HepG2 (cell line): ENCODE measurements around the gene CPS1. TPM values are rescaled to one million over a fixed set of nuclear protein-coding genes. Genes with fewer than 3 reads are reported as not detected.

Experiments used
- CBX2 ChIP-seq, 2 experiments: fragments of 200-600 bp in 1 of 2; sonication (generic); formaldehyde crosslinking in 1 of 2; IDR thresholded peaks; 2 replicates each; pipeline versions ENCODE4 v1.7.0 to v1.8.1; 2018 to 2022; ENCODE audit warnings: low read depth in 2 of 2, low read length in 1 of 2, mild to moderate bottlenecking in 1 of 2, missing genetic modification reagents in 1 of 2
- EEA1 ChIP-seq: sonication (generic); formaldehyde crosslinking; IDR thresholded peaks from 2 replicates; pipeline ENCODE4 v1.5.1; 2020; ENCODE audit warnings: mild to moderate bottlenecking, missing genetic modification reagents, borderline replicate concordance
- HNF4A ChIP-seq: sonication (generic); formaldehyde crosslinking; IDR thresholded peaks from 2 replicates; pipeline ENCODE4 v1.4.0; 2020; ENCODE audit warnings: missing genetic modification reagents
- ISX ChIP-seq: sonication (generic); formaldehyde crosslinking; conservative IDR thresholded peaks from 2 replicates; pipeline ENCODE4 v1.5.0; 2020; ENCODE audit warnings: missing genetic modification reagents
- NCOA2 ChIP-seq: sonication (generic); formaldehyde crosslinking; IDR thresholded peaks from 2 replicates; pipeline ENCODE4 v1.8.0; 2022; ENCODE audit warnings: inconsistent platforms
- NONO ChIP-seq, 2 experiments: fragments of 450-650 bp in 1 of 2; sonication (generic) in 1 of 2; formaldehyde crosslinking in 1 of 2; IDR thresholded peaks in 1 of 2; conservative IDR thresholded peaks in 1 of 2; 2 replicates each; pipeline versions ENCODE4 v1.6.1 to v1.8.0; 2017 to 2022; ENCODE audit warnings: mild to moderate bottlenecking in 1 of 2, missing genetic modification reagents in 1 of 2, moderate library complexity in 1 of 2
- RBM22 ChIP-seq: fragments of 200-400 bp; formaldehyde crosslinking; optimal IDR thresholded peaks from 2 replicates; pipeline ENCODE3; 2017; ENCODE audit warnings: mild to moderate bottlenecking, low read length, moderate library complexity
- RXRA ChIP-seq: sonication (generic); formaldehyde crosslinking; IDR thresholded peaks from 2 replicates; pipeline ENCODE4 v1.5.1; 2020; ENCODE audit warnings: missing genetic modification reagents
- RXRB ChIP-seq: IDR thresholded peaks from 2 replicates; pipeline ENCODE4 v1.6.1; 2016; ENCODE audit warnings: borderline replicate concordance, missing genetic modification reagents, missing compliant biosample characterization
- ZFP1 ChIP-seq: IDR thresholded peaks from 2 replicates; pipeline ENCODE4 v1.6.1; 2016
- ZNF17 ChIP-seq: sonication (generic); formaldehyde crosslinking; IDR thresholded peaks from 2 replicates; pipeline ENCODE4 v1.5.0; 2020; ENCODE audit warnings: mild to moderate bottlenecking, missing genetic modification reagents
- ZNF274 ChIP-seq: sonication (generic); formaldehyde crosslinking; IDR thresholded peaks from 2 replicates; pipeline ENCODE4 v1.5.1; 2020; ENCODE audit warnings: mild to moderate bottlenecking, missing genetic modification reagents
- ZNF460 ChIP-seq: sonication (generic); formaldehyde crosslinking; IDR thresholded peaks from 2 replicates; pipeline ENCODE4 v1.5.1; 2020; ENCODE audit warnings: missing genetic modification reagents, mild to moderate bottlenecking, borderline replicate concordance
- ZNF83 ChIP-seq: sonication (generic); formaldehyde crosslinking; IDR thresholded peaks from 2 replicates; pipeline ENCODE4 v1.4.0; 2020; ENCODE audit warnings: missing genetic modification reagents, mild to moderate bottlenecking, borderline replicate concordance
- ZSCAN31 ChIP-seq: sonication (generic); formaldehyde crosslinking; IDR thresholded peaks from 2 replicates; pipeline ENCODE4 v1.5.0; 2020; ENCODE audit warnings: low read depth, mild to moderate bottlenecking, missing genetic modification reagents
- ZSCAN9 ChIP-seq: IDR thresholded peaks from 2 replicates; pipeline ENCODE4 v1.6.1; 2016; ENCODE audit warnings: borderline replicate concordance
- polyA plus RNA-seq, 8 experiments: library from polyadenylated mRNA; depleted of rRNA in 3 of 8; stranded (reverse) in 7 of 8; unstranded in 1 of 8; fragments of >200 nt; fragmentation: Illumina TruSeq in 4 of 8; extraction: Trizol in 4 of 8; gene quantifications; 2 replicates each; pipeline versions ENCODE4 v1.2.1 to v1.2.3, GENCODE V29; 2011 to 2016; ENCODE audit warnings: low read depth in 4 of 8, missing spikeins in 1 of 8, mixed read lengths in 1 of 8; ENCODE audit not compliant: insufficient read depth in 1 of 8
- total RNA-seq, 5 experiments: library from RNA; depleted of rRNA; stranded (reverse); fragments of >200 nt; fragmentation: Illumina TruSeq; extraction: Trizol; gene quantifications; 2 replicates each; pipeline ENCODE4 v1.2.3, GENCODE V29; 2016; ENCODE audit warnings: low read depth in 1 of 5
- TF ChIP-seq, protein P1 (sequence below): sonication (generic); formaldehyde crosslinking; IDR thresholded peaks from 2 replicates; pipeline ENCODE4 v1.5.0; 2020; ENCODE audit warnings: missing genetic modification reagents
- TF ChIP-seq, protein P2 (sequence below): sonication (generic); formaldehyde crosslinking; IDR thresholded peaks from 2 replicates; pipeline ENCODE4 v1.4.0; 2020; ENCODE audit warnings: missing genetic modification reagents
- TF ChIP-seq, protein P3 (sequence below): sonication (generic); IDR thresholded peaks from 2 replicates; pipeline ENCODE4 v1.6.1; 2016; ENCODE audit warnings: low read depth, borderline replicate concordance
- TF ChIP-seq, protein P4 (sequence below): sonication (generic); formaldehyde crosslinking; IDR thresholded peaks from 2 replicates; pipeline ENCODE4 v1.8.1; 2023; ENCODE audit warnings: mild to moderate bottlenecking, missing genetic modification reagents
- TF ChIP-seq, protein P5 (sequence below): sonication (generic); formaldehyde crosslinking; IDR thresholded peaks from 2 replicates; pipeline ENCODE4; 2020; ENCODE audit warnings: missing genetic modification reagents, mild to moderate bottlenecking, borderline replicate concordance

CPS1 gene
- total and polyA plus RNA-seq, 2 of the 13 experiments (the other 11 are each of a cell fraction or from before 2014, with no cell fraction given): 24.4 to 51.7 TPM

DNA sequence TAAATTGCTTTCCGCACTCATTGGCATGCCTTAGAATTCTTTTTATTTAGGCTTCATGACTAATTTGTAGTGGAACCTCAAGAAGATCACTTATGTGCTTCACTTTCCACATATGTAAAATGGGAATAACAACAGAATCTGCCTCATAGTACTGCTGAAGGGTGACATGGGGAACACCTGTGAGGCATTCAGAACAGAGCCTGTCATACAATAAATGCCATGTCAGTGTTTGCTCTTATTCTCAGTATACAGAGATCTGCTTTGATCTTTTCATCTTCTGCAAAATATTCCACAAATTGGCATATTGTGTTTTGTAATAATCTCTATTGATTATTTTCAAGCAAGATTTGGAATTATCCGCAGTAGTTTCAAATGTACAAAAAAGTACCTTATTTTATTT is 17.4 kb upstream of the CPS1 start (continued):
- TF ChIP-seq NONO (IDR thresholded peaks at IDR 0.05): no peak
- TF ChIP-seq NONO (CRISPR knock-in tag; conservative IDR thresholded peaks at IDR 0.05): no peak
- no peak for TF ChIP-seq RBM22
- TF ChIP-seq, protein P1, sequence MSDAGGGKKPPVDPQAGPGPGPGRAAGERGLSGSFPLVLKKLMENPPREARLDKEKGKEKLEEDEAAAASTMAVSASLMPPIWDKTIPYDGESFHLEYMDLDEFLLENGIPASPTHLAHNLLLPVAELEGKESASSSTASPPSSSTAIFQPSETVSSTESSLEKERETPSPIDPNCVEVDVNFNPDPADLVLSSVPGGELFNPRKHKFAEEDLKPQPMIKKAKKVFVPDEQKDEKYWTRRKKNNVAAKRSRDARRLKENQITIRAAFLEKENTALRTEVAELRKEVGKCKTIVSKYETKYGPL (CRISPR knock-in tag): no peak
- no peak for TF ChIP-seq EEA1 (CRISPR knock-in tag)
- TF ChIP-seq ZSCAN31 (CRISPR knock-in tag): no peak
- TF ChIP-seq NCOA2 (CRISPR knock-in tag): 0 out of 2 replicates have a peak, but pooled peaks have one; percentile 26
- TF ChIP-seq, protein P2, sequence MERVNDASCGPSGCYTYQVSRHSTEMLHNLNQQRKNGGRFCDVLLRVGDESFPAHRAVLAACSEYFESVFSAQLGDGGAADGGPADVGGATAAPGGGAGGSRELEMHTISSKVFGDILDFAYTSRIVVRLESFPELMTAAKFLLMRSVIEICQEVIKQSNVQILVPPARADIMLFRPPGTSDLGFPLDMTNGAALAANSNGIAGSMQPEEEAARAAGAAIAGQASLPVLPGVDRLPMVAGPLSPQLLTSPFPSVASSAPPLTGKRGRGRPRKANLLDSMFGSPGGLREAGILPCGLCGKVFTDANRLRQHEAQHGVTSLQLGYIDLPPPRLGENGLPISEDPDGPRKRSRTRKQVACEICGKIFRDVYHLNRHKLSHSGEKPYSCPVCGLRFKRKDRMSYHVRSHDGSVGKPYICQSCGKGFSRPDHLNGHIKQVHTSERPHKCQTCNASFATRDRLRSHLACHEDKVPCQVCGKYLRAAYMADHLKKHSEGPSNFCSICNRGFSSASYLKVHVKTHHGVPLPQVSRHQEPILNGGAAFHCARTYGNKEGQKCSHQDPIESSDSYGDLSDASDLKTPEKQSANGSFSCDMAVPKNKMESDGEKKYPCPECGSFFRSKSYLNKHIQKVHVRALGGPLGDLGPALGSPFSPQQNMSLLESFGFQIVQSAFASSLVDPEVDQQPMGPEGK (CRISPR knock-in tag): no peak
- no peak for TF ChIP-seq RXRA (CRISPR knock-in tag)
- no peak for TF ChIP-seq ISX (CRISPR knock-in tag)
- no peak for TF ChIP-seq ZNF17
- TF ChIP-seq, protein P3, sequence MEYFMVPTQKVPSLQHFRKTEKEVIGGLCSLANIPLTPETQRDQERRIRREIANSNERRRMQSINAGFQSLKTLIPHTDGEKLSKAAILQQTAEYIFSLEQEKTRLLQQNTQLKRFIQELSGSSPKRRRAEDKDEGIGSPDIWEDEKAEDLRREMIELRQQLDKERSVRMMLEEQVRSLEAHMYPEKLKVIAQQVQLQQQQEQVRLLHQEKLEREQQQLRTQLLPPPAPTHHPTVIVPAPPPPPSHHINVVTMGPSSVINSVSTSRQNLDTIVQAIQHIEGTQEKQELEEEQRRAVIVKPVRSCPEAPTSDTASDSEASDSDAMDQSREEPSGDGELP: no peak
- no peak for TF ChIP-seq ZNF460 (CRISPR knock-in tag)
- no peak for TF ChIP-seq ZNF274 (CRISPR knock-in tag)
- no peak for TF ChIP-seq CBX2 (IDR thresholded peaks at IDR 0.05; ENCODE audit: low read depth, low read length)
- TF ChIP-seq CBX2 (CRISPR knock-in tag; IDR thresholded peaks at IDR 0.05; ENCODE audit: low read depth): no peak
- 0 out of 2 replicates have a peak, but pooled peaks have one; percentile 31 for TF ChIP-seq ZSCAN9 (CRISPR knock-in tag)
- no peak for TF ChIP-seq ZFP1 (CRISPR knock-in tag)
- no peak for TF ChIP-seq ZNF83 (CRISPR knock-in tag)
- TF ChIP-seq, protein P4, sequence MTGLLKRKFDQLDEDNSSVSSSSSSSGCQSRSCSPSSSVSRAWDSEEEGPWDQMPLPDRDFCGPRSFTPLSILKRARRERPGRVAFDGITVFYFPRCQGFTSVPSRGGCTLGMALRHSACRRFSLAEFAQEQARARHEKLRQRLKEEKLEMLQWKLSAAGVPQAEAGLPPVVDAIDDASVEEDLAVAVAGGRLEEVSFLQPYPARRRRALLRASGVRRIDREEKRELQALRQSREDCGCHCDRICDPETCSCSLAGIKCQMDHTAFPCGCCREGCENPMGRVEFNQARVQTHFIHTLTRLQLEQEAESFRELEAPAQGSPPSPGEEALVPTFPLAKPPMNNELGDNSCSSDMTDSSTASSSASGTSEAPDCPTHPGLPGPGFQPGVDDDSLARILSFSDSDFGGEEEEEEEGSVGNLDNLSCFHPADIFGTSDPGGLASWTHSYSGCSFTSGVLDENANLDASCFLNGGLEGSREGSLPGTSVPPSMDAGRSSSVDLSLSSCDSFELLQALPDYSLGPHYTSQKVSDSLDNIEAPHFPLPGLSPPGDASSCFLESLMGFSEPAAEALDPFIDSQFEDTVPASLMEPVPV (CRISPR knock-in tag): no peak
- TF ChIP-seq, protein P5, sequence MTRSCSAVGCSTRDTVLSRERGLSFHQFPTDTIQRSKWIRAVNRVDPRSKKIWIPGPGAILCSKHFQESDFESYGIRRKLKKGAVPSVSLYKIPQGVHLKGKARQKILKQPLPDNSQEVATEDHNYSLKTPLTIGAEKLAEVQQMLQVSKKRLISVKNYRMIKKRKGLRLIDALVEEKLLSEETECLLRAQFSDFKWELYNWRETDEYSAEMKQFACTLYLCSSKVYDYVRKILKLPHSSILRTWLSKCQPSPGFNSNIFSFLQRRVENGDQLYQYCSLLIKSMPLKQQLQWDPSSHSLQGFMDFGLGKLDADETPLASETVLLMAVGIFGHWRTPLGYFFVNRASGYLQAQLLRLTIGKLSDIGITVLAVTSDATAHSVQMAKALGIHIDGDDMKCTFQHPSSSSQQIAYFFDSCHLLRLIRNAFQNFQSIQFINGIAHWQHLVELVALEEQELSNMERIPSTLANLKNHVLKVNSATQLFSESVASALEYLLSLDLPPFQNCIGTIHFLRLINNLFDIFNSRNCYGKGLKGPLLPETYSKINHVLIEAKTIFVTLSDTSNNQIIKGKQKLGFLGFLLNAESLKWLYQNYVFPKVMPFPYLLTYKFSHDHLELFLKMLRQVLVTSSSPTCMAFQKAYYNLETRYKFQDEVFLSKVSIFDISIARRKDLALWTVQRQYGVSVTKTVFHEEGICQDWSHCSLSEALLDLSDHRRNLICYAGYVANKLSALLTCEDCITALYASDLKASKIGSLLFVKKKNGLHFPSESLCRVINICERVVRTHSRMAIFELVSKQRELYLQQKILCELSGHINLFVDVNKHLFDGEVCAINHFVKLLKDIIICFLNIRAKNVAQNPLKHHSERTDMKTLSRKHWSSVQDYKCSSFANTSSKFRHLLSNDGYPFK (CRISPR knock-in tag): no peak
- TF ChIP-seq RXRB (CRISPR knock-in tag): no peak
- TF ChIP-seq HNF4A: no peak
